ENCODE results near the gene WDR49. TPM values are rescaled to one million over a fixed set of nuclear protein-coding genes. Genes with fewer than 3 reads are reported as not detected.

Gene WDR49
- total RNA-seq, 3 donors from 2014 or later = 0.80 to 1.9 (median 0.98) TPM

DNA sequence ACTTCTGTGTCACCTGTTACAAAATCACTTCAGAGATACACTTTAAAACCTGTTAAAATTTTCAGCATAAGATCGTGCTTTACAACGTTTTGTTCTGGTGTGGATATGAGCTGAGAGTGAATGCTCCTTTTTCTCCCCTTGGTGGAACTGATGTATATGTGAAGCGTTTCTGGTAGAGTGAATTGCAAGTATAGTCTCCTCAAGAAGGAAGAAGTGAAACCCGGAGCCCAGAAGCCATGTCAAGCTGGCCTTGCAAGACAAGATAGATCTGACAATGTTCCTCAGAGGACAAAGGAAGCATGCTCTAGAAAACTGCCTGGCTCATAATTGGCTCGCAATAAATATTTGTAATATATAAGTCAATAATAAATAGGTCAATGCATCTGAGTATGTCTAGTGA, 203.5 kb downstream of the WDR49 start:
- no peak for DNase-seq (ENCODE audit: low spot score in 2 of 2)
- no peaks in the 10 kb centered on the region for H3K4me1 ChIP-seq
- H3K27ac ChIP-seq = no peak overlapping the region
- H3K36me3 ChIP-seq = no peaks in the 10 kb centered on the region
- H3K9me3 ChIP-seq = no peaks in the 10 kb centered on the region
- intact Hi-C loops (cut with DNase I; ENCODE audit: low total_unique reads) = no loop called here
- TF ChIP-seq POLR2A (IDR thresholded peaks at IDR 0.05) = no peak
- TF ChIP-seq, protein P1, sequence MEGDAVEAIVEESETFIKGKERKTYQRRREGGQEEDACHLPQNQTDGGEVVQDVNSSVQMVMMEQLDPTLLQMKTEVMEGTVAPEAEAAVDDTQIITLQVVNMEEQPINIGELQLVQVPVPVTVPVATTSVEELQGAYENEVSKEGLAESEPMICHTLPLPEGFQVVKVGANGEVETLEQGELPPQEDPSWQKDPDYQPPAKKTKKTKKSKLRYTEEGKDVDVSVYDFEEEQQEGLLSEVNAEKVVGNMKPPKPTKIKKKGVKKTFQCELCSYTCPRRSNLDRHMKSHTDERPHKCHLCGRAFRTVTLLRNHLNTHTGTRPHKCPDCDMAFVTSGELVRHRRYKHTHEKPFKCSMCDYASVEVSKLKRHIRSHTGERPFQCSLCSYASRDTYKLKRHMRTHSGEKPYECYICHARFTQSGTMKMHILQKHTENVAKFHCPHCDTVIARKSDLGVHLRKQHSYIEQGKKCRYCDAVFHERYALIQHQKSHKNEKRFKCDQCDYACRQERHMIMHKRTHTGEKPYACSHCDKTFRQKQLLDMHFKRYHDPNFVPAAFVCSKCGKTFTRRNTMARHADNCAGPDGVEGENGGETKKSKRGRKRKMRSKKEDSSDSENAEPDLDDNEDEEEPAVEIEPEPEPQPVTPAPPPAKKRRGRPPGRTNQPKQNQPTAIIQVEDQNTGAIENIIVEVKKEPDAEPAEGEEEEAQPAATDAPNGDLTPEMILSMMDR (IDR thresholded peaks at IDR 0.05) = no peak
- no peaks in the 10 kb centered on the region for H3K27me3 ChIP-seq
- no peak overlapping the region for H3K4me3 ChIP-seq

DNA sequence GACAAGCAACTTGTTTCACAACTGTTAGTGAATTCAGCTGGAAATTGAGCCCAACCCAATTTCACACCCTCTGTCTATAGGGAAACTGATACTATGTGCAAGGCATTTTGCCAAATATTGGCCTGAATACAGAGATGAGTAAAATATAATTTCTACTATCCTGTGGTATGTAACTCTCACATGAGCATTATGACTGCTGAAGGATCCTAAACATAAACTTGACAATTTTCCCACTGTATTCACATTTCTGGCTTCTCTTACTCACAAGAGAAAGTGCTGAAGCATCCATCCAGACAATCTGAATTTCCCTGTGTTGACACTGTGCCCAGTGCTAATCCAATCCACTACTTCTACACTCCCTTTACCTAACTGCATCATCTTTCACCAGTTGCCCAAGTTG, 208.3 kb downstream of the WDR49 start:
- Histone ChIP-seq H3K36me3 (no peaks in the 10 kb centered on the region), H3K4me1 (no peaks in the 10 kb centered on the region), H3K4me3 (no peak overlapping the region), H3K9me3 (no peaks in the 10 kb centered on the region), H3K27ac (no peak overlapping the region), H3K27me3 (no peaks in the 10 kb centered on the region)
- no peak for DNase-seq (ENCODE audit: low spot score in 2 of 2)
- intact Hi-C loops (cut with DNase I; ENCODE audit: low total_unique reads) = no loop called here
- TF ChIP-seq, protein P1 (IDR thresholded peaks at IDR 0.05) = no peak
- TF ChIP-seq POLR2A (IDR thresholded peaks at IDR 0.05) (no peak), POLR2AphosphoS5 (IDR thresholded peaks at IDR 0.05) (no peak)

DNA sequence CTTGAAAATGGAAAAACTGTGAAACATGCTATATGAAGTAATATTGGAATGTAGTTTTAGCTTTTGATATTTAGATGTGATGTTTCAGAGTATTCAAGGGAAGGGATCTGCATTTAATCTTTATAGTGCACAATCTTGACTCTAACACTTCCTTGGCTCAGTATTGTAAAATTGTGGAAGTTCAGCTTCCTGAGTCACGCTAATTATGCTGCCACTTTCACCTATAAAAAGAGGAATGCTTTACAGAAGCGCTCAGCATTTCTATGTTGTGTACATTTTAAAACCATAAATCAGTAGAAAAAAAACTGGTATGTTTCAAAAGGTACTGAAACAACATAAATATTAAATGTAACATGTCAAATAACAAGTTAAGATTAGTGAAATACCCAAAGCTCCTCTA, 212.5 kb downstream of the WDR49 start:
- Histone ChIP-seq H3K27me3 (no peaks in the 10 kb centered on the region), H3K9me3 (peaks cover 0 to 8% of the 10 kb centered on the region in 2 donors), H3K4me3 (no peak overlapping the region), H3K27ac (no peak overlapping the region), H3K36me3 (no peaks in the 10 kb centered on the region), H3K4me1 (no peaks in the 10 kb centered on the region)
- intact Hi-C loops (cut with DNase I; ENCODE audit: low total_unique reads) = no loop called here
- no peak for DNase-seq (ENCODE audit: low spot score in 2 of 2)
- TF ChIP-seq POLR2AphosphoS5 (IDR thresholded peaks at IDR 0.05) (no peak), POLR2A (IDR thresholded peaks at IDR 0.05) (no peak)
- TF ChIP-seq, protein P1 (IDR thresholded peaks at IDR 0.05) = no peak

DNA sequence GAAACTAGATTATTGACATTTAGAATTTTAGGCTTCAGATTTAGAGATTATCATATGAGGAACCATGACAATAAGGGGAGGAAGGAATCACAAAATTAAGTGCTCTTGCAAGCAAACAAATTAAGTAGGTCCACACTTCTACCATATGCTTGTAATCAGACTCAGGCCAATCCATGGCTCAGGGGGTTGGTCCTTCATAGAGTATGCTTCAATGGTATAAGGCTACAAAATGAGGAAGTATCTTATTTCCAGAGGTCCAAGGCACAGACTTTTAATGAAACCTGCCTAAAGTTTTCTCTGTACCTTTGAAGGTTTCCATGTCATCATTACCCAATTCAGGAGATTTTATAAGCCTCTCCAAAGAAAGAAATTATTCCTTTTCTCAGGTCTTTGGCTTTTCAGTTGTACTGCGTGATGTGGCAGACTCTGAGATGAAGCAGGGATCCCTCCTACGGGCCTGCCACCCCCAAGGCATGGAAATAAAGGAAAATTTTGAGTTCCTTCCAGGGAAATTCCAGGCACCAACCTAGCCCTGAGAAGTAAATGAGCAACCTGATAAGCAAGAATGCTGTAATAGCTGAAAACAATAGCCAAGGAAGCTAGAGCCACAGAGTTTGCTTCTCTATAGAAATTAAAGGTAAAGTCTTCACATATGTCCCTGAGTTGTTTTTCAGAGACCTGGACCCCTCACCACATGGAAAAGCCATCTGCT, 216.2 kb downstream of the WDR49 start:
- Histone ChIP-seq H3K4me1 (no peaks in the 10 kb centered on the region), H3K4me3 (no peak overlapping the region), H3K27me3 (no peaks in the 10 kb centered on the region), H3K9me3 (peaks cover 0 to 8% of the 10 kb centered on the region in 2 donors), H3K36me3 (no peaks in the 10 kb centered on the region), H3K27ac (no peak overlapping the region)
- intact Hi-C loops (cut with DNase I; ENCODE audit: low total_unique reads) = no loop called here
- TF ChIP-seq POLR2A (IDR thresholded peaks at IDR 0.05) (no peak), POLR2AphosphoS5 (IDR thresholded peaks at IDR 0.05) (no peak)
- TF ChIP-seq, protein P1 (IDR thresholded peaks at IDR 0.05) = no peak
- DNase-seq (ENCODE audit: low spot score in 2 of 2) = no peak

Other genes with a start within 250 kb of the WDR49 start
- 1 to 10 TPM in 1 of 3 donors, not detected in 2; 1.6 TPM for gene SERPINI2, start 179.9 kb downstream of the WDR49 start, total RNA-seq
- 10 to 100 TPM; 64.6 to 85.9 (median 79.6) TPM for gene PDCD10, start 81.0 kb upstream of the WDR49 start, total RNA-seq
- gene SERPINI1, start 81.8 kb upstream of the WDR49 start, total RNA-seq = 10 to 100 TPM in 1 of 3 donors, 1 to 10 TPM in 2; 4.3 to 10.8 (median 6.3) TPM